NT2/D1 (cell line): Measurements from ENCODE around the gene UBL5.

Source experiments
- DNase-seq: peaks from one replicate; pipeline ENCODE4 v3.0.0-alpha.2; 2011; ENCODE audit warnings: low read depth, low spot score
- H3K27me3 ChIP-seq: 2 replicates; pipeline ENCODE4 v1.6.0; 2011; ENCODE audit warnings: mild to moderate bottlenecking; ENCODE audit not compliant: insufficient read length, insufficient read depth
- H3K36me3 ChIP-seq: 2 replicates; pipeline ENCODE4 v1.6.1; 2011; ENCODE audit warnings: mild to moderate bottlenecking, low read length, mixed read lengths; ENCODE audit not compliant: insufficient read depth, insufficient read length
- H3K4me1 ChIP-seq: 2 replicates; pipeline ENCODE4 v1.5.1; 2011; ENCODE audit not compliant: insufficient read depth, insufficient read length
- H3K4me3 ChIP-seq: 2 replicates; pipeline ENCODE4 v1.5.1; 2011; ENCODE audit warnings: low read depth; ENCODE audit not compliant: insufficient read length
- H3K9ac ChIP-seq: 2 replicates; pipeline ENCODE4 v1.6.0; 2011; ENCODE audit warnings: low read depth; ENCODE audit not compliant: insufficient read length
- H3K9me3 ChIP-seq: 2 replicates; pipeline ENCODE4 v1.5.1; 2011; ENCODE audit warnings: mild to moderate bottlenecking, low read length; ENCODE audit not compliant: insufficient read depth
- SUZ12 ChIP-seq: IDR thresholded peaks from 2 replicates; pipeline ENCODE4 v1.6.1; 2011; ENCODE audit not compliant: insufficient read length, insufficient read depth; ENCODE audit errors: extremely low read depth
- YY1 ChIP-seq: IDR thresholded peaks from 2 replicates; pipeline ENCODE4 v1.6.1; 2011; ENCODE audit not compliant: insufficient read length, insufficient read depth
- ZNF274 ChIP-seq: IDR thresholded peaks from 2 replicates; pipeline ENCODE4 v1.6.1; 2011; ENCODE audit warnings: mild to moderate bottlenecking, low read depth, low read length

UBL5 gene

DNA sequence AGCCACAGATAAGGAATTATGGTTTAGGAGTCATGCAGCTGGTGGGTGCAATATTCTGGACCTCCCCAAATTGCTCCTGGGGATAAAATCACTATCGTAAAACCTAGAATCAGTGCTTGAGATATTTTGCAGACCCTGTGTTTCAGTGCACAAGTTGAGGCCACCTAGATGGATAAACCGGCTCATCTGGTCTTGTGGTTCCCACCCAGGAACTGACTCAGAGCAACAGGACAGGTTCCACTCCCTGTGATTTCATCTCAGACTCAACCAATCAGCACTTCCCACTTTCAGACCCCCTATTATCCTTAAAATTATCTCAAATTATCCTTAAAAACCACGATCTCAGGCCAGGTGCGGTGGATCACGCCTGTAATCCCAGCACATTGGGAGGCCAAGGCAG, 29.8 kb upstream of the UBL5 start:
- DNase-seq, result no peak
- Histone ChIP-seq H3K9me3 (no peaks in the 10 kb centered on the region), H3K4me3 (no peak overlapping the region), H3K36me3 (peaks cover 8% of the 10 kb centered on the region), H3K27me3 (no peaks in the 10 kb centered on the region), H3K9ac (no peak overlapping the region), H3K4me1 (no peaks in the 10 kb centered on the region)
- TF ChIP-seq SUZ12 (no peak), ZNF274 (no peak), YY1 (no peak)

DNA sequence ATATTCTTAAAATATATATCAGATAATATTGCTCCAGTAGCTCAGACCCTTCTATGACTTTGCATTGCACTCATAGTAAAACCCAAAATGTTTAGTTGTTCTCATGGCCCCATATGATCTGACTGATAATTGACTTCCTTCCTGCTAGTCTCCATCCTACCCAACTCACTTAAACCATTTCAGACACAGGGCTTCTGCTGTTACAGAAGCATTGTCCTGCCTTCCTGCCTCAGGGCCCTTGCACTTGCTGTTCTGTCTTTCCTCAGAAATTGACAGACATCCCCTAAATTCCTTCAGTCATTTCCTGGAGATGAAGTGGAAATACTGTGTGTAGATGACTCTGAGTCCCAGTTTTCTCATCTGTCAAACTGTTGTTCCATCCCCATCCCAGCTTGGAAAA, 28.6 kb upstream of the UBL5 start:
- H3K4me3 ChIP-seq, result no peak overlapping the region
- DNase-seq, result no peak
- H3K9me3 ChIP-seq, result no peaks in the 10 kb centered on the region
- H3K36me3 ChIP-seq, result peaks cover 16% of the 10 kb centered on the region
- no peaks in the 10 kb centered on the region for H3K27me3 ChIP-seq
- no peaks in the 10 kb centered on the region for H3K4me1 ChIP-seq
- TF ChIP-seq SUZ12 (no peak), YY1 (no peak), ZNF274 (no peak)
- no peak overlapping the region for H3K9ac ChIP-seq

- H3K27me3 ChIP-seq, result no peaks in the 10 kb centered on the region
- H3K9ac ChIP-seq, result no peak overlapping the region
- peaks cover 33% of the 10 kb centered on the region for H3K36me3 ChIP-seq
- TF ChIP-seq ZNF274, result no peak
- TF ChIP-seq SUZ12, result no peak
- no peak for TF ChIP-seq YY1
- no peak overlapping the region for H3K4me3 ChIP-seq
- H3K9me3 ChIP-seq, result no peaks in the 10 kb centered on the region
- DNase-seq, result no peak
- H3K4me1 ChIP-seq, result no peaks in the 10 kb centered on the region
These were observed 25.7 kb upstream of the UBL5 start for GRCh38 chr19:9801976-9802375.

DNA sequence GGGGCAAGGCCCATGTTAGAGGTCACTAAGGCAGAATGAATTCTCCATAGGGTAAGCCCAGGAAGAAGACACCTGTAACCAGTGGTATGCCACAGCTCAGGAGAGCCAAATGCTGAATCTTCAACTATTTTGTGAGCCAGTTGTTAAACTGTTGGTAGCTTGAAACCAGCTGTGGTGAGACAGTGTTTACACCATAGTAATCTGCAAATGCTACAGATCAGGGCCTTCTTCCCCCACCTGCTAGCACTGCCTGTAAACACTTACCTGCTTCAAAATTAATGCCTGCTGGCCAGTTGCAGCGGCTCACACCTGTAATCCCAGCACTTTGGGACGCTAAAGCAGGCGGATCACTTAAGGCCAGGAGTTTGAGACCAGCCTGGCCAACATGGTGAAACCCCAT, 20.9 kb upstream of the UBL5 start:
- no peaks in the 10 kb centered on the region for H3K4me1 ChIP-seq
- no peak overlapping the region for H3K4me3 ChIP-seq
- H3K9me3 ChIP-seq, result no peaks in the 10 kb centered on the region
- no peak for DNase-seq
- TF ChIP-seq ZNF274, result no peak
- TF ChIP-seq YY1, result no peak
- TF ChIP-seq SUZ12, result no peak
- peaks cover 67% of the 10 kb centered on the region for H3K36me3 ChIP-seq
- H3K9ac ChIP-seq, result no peak overlapping the region
- H3K27me3 ChIP-seq, result no peaks in the 10 kb centered on the region

DNA sequence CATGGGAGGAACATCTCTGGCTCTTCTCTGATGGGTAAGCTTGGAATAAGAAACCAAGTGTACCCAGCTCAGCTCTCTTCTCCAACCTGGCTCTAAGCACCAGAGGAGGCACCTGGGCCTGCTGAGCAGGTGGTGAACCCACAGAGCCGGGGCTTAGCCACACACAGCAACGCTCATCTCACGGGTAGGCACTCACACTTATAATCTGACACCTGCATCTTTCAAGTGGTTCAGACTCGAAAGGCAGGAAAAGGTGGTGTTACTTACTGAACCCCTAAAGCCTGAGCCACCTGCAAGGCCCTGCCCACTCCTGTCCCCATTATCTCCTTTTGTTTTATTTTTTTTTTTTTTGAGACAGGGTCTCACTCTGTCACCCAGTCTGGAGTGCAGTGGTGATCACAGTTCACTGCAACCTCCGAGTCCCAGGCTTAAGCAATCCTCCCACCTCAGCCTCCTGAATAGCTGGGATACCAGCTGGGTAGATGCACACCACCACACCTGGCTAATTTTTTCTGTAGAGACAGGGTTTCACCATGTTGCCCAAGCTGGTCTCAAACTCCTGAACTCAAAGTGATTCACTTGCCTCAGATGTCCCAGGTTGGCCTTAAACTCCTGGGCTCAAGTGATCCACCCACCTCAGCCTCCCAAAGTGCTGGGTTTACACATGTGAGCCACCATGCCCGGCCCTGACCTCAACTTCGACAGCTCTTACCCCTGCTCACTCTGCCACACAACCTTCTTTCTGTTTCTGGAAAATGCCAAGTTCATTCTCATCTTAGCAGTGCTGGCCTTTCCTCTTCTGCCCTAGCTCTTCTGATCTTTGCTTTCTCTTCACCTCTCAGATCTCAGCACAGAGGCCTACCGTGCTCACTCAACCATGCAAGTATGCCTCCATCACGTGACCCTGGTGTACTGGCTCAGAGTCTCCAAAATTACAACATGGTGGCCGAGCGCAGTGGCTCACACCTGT, 18.6 kb upstream of the UBL5 start:
- peaks cover 66% of the 10 kb centered on the region for H3K36me3 ChIP-seq
- TF ChIP-seq YY1 (no peak), SUZ12 (no peak), ZNF274 (no peak)
- no peaks in the 10 kb centered on the region for H3K4me1 ChIP-seq
- no peak for DNase-seq
- no peaks in the 10 kb centered on the region for H3K9me3 ChIP-seq
- no peak overlapping the region for H3K9ac ChIP-seq
- H3K27me3 ChIP-seq, result no peaks in the 10 kb centered on the region
- no peak overlapping the region for H3K4me3 ChIP-seq

- no peak for DNase-seq
- Histone ChIP-seq H3K9ac (no peak overlapping the region), H3K4me3 (no peak overlapping the region), H3K27me3 (no peaks in the 10 kb centered on the region), H3K36me3 (peaks cover 65% of the 10 kb centered on the region), H3K4me1 (no peaks in the 10 kb centered on the region), H3K9me3 (peaks cover 13% of the 10 kb centered on the region; the same call in 1 of the 2 replicates)
- no peak for TF ChIP-seq SUZ12
- TF ChIP-seq YY1, result no peak
- no peak for TF ChIP-seq ZNF274
These were observed 16.6 kb upstream of the UBL5 start for GRCh38 chr19:9811139-9811538.

DNA sequence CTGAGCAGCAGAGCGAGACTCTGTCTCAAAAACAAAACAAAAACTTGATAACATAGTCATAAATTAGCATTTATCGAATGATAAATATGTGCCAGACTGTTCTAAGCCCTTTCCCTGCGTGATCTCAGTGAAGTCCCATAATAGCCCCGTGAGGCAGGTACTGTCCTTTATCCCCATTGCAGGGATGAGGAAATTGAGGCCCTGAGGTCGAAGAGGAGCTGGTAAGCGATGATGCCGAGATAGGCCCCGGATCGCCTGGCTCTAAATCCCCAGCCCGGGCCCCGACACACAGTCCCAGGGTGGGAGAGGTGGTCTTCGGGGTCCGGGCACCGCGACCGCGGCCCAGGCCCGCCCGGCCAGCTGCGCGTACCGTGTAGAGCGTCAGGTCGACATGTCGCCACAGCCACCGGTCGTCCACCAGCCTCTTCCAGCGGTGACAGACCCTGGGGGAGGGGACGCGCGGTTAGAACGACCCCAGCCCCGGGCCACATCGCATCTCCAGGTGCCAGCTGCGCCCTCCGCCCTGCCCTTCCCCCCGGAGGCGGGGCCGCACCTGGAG, 9.5 kb upstream of the UBL5 start:
- no peak for DNase-seq
- Histone ChIP-seq H3K36me3 (peaks cover 26% of the 10 kb centered on the region), H3K4me3 (peak overlapping the region; percentile 99), H3K9me3 (peaks cover 21% of the 10 kb centered on the region; the same call in 1 of the 2 replicates), H3K4me1 (peaks cover 3% of the 10 kb centered on the region), H3K27me3 (no peaks in the 10 kb centered on the region), H3K9ac (peak overlapping the region; percentile 97)
- TF ChIP-seq SUZ12 (no peak), YY1 (no peak), ZNF274 (no peak)
